Measurements from ENCODE around the gene RPL13A. TPM values are rescaled to one million over a fixed set of nuclear protein-coding genes. Genes with fewer than 3 reads are reported as not detected.

The RPL13A gene
- total and polyA plus RNA-seq, 9 of the 15 experiments (the other 6 are each of a cell fraction or from before 2014, with no cell fraction given), result 1,744 to 5,482 (median 2,949) TPM

DNA sequence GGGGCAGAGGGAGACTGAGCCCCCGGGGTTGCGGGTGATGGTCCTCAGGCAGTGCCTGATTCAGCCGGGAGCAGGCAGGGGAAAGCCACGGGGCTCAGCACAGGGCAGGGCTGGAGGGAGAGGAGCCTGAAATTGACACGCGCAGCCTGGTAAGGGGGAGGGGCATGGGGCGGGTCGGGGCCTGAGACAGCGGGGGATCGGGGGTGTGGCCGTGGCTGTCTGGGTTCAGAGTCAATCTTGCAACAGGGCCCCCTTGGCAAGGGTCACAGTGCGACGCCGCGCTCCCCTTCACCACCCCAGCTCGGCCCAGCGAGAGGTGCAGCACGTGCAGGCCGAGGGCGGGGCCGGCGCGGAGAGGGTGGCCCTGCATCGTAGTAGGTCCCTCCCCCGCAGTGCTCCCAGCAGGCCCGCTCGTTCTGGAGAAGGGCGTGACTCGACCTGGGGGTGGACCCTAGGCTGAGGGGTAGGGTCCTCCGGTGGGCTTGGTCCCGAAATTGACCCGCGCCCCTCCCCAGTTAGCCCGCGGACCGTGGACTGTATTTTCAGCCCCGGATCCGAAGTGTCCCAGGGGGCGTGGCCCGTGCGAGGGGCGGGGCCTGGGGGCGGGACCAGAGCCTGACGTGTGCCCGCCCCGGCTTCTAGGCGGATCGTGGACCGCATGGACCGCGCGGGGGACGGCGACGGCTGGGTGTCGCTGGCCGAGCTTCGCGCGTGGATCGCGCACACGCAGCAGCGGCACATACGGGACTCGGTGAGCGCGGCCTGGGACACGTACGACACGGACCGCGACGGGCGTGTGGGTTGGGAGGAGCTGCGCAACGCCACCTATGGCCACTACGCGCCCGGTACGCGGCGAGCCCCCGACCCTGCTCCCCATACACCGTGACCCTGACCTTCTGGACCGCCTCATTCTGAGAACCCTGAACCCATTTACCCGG is 46.4 kb downstream of the RPL13A start (continued):
- TF ChIP-seq, protein P1, sequence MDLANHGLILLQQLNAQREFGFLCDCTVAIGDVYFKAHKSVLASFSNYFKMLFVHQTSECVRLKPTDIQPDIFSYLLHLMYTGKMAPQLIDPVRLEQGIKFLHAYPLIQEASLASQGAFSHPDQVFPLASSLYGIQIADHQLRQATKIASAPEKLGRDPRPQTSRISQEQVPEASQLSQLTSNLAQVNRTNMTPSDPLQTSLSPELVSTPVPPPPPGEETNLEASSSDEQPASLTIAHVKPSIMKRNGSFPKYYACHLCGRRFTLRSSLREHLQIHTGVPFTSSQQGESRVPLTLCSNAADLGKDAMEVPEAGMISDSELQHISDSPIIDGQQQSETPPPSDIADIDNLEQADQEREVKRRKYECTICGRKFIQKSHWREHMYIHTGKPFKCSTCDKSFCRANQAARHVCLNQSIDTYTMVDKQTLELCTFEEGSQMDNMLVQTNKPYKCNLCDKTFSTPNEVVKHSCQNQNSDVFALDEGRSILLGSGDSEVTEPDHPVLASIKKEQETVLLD (IDR thresholded peaks at IDR 0.05), result peak; percentile 64; the same call in 1 of the 2 replicates
- TF ChIP-seq, protein P2, sequence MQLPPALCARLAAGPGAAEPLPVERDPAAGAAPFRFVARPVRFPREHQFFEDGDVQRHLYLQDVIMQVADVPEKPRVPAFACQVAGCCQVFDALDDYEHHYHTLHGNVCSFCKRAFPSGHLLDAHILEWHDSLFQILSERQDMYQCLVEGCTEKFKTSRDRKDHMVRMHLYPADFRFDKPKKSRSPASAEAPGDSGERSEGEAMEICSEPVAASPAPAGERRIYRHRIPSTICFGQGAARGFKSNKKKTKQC (CRISPR knock-in tag; IDR thresholded peaks at IDR 0.05), result peak; percentile 73; the same call in 1 of the 2 replicates
- TF ChIP-seq, protein P3, sequence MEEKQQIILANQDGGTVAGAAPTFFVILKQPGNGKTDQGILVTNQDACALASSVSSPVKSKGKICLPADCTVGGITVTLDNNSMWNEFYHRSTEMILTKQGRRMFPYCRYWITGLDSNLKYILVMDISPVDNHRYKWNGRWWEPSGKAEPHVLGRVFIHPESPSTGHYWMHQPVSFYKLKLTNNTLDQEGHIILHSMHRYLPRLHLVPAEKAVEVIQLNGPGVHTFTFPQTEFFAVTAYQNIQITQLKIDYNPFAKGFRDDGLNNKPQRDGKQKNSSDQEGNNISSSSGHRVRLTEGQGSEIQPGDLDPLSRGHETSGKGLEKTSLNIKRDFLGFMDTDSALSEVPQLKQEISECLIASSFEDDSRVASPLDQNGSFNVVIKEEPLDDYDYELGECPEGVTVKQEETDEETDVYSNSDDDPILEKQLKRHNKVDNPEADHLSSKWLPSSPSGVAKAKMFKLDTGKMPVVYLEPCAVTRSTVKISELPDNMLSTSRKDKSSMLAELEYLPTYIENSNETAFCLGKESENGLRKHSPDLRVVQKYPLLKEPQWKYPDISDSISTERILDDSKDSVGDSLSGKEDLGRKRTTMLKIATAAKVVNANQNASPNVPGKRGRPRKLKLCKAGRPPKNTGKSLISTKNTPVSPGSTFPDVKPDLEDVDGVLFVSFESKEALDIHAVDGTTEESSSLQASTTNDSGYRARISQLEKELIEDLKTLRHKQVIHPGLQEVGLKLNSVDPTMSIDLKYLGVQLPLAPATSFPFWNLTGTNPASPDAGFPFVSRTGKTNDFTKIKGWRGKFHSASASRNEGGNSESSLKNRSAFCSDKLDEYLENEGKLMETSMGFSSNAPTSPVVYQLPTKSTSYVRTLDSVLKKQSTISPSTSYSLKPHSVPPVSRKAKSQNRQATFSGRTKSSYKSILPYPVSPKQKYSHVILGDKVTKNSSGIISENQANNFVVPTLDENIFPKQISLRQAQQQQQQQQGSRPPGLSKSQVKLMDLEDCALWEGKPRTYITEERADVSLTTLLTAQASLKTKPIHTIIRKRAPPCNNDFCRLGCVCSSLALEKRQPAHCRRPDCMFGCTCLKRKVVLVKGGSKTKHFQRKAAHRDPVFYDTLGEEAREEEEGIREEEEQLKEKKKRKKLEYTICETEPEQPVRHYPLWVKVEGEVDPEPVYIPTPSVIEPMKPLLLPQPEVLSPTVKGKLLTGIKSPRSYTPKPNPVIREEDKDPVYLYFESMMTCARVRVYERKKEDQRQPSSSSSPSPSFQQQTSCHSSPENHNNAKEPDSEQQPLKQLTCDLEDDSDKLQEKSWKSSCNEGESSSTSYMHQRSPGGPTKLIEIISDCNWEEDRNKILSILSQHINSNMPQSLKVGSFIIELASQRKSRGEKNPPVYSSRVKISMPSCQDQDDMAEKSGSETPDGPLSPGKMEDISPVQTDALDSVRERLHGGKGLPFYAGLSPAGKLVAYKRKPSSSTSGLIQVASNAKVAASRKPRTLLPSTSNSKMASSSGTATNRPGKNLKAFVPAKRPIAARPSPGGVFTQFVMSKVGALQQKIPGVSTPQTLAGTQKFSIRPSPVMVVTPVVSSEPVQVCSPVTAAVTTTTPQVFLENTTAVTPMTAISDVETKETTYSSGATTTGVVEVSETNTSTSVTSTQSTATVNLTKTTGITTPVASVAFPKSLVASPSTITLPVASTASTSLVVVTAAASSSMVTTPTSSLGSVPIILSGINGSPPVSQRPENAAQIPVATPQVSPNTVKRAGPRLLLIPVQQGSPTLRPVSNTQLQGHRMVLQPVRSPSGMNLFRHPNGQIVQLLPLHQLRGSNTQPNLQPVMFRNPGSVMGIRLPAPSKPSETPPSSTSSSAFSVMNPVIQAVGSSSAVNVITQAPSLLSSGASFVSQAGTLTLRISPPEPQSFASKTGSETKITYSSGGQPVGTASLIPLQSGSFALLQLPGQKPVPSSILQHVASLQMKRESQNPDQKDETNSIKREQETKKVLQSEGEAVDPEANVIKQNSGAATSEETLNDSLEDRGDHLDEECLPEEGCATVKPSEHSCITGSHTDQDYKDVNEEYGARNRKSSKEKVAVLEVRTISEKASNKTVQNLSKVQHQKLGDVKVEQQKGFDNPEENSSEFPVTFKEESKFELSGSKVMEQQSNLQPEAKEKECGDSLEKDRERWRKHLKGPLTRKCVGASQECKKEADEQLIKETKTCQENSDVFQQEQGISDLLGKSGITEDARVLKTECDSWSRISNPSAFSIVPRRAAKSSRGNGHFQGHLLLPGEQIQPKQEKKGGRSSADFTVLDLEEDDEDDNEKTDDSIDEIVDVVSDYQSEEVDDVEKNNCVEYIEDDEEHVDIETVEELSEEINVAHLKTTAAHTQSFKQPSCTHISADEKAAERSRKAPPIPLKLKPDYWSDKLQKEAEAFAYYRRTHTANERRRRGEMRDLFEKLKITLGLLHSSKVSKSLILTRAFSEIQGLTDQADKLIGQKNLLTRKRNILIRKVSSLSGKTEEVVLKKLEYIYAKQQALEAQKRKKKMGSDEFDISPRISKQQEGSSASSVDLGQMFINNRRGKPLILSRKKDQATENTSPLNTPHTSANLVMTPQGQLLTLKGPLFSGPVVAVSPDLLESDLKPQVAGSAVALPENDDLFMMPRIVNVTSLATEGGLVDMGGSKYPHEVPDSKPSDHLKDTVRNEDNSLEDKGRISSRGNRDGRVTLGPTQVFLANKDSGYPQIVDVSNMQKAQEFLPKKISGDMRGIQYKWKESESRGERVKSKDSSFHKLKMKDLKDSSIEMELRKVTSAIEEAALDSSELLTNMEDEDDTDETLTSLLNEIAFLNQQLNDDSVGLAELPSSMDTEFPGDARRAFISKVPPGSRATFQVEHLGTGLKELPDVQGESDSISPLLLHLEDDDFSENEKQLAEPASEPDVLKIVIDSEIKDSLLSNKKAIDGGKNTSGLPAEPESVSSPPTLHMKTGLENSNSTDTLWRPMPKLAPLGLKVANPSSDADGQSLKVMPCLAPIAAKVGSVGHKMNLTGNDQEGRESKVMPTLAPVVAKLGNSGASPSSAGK (IDR thresholded peaks at IDR 0.05), result peak; percentile 83
- peak; percentile 3; the same call in 1 of the 2 replicates for TF ChIP-seq GABPB1 (CRISPR knock-in tag; IDR thresholded peaks at IDR 0.05)
- TF ChIP-seq BCOR (IDR thresholded peaks at IDR 0.05), result no peak
- TF ChIP-seq JUNB (CRISPR knock-in tag; conservative IDR thresholded peaks at IDR 0.05), result no peak
- TF ChIP-seq LCOR (CRISPR knock-in tag; IDR thresholded peaks at IDR 0.05), result 0 out of 2 replicates have a peak, but pooled peaks have one; percentile 28
- TF ChIP-seq FOXP1 (CRISPR knock-in tag; IDR thresholded peaks at IDR 0.05), result peak; percentile 67
- TF ChIP-seq, protein P4, sequence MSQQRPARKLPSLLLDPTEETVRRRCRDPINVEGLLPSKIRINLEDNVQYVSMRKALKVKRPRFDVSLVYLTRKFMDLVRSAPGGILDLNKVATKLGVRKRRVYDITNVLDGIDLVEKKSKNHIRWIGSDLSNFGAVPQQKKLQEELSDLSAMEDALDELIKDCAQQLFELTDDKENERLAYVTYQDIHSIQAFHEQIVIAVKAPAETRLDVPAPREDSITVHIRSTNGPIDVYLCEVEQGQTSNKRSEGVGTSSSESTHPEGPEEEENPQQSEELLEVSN (IDR thresholded peaks at IDR 0.05; ENCODE audit: borderline replicate concordance in 1 of 2, extremely low read depth in 1 of 2, insufficient read depth in 1 of 2, insufficient read length in 1 of 2, low read depth in 1 of 2, low read length in 1 of 2, poor library complexity in 1 of 2, severe bottlenecking in 1 of 2), result peak; percentile 82 to 83
- no peak for TF ChIP-seq PRMT5 (CRISPR knock-in tag; IDR thresholded peaks at IDR 0.05)
